Right ventricle myocardium superior (tissue), 1 donor: ENCODE results near the gene CFB. TPM values are rescaled to one million over a fixed set of nuclear protein-coding genes. Genes with fewer than 3 reads are reported as not detected.
"Not testable (repeated sequence)": the region's sequence is repeated elsewhere in the genome, so short reads cannot be mapped to it uniquely, and the experiment has no call there.

Experiments
- ATAC-seq: fragments of 200-7000 bp; cut with Tn5 transposase; one replicate; pipeline ENCODE4 v1.9.1; 2020; ENCODE audit warnings: mild to moderate bottlenecking; ENCODE audit not compliant: poor library complexity
- DNase-seq: peaks from one replicate; pipeline ENCODE4 v3.0.0-alpha.2; 2020
- intact Hi-C: fragments of 100-400 bp; cut with DNase I; formaldehyde crosslinking; loops from one replicate; pipeline ENCODE4 v1.11.2; 2022
- total RNA-seq: library from RNA; stranded (reverse); fragmentation: NEBNext Ultra II Directional; extraction: Animal tissue kit (Norgen Biotek cat#: 25700); gene quantifications from one replicate; pipeline ENCODE4 v1.2.1, GENCODE V29; 2021
- donor health status: DM: no; HTN: yes; CAD: no; lungs with severe emphysema.

Gene CFB
- total RNA-seq, 1 donor from 2014 or later = 5.5 TPM

- DNase-seq (no peak), ATAC-seq (no peak)
- intact Hi-C loops = no loop called here
These were observed 37.1 kb upstream of the CFB start for GRCh38 chr6:31908791-31909190.

GRCh38 chr6:31909298-31909697, 36.6 kb upstream of the CFB start:
- DNase-seq, intact Hi-C loops: not testable (repeated sequence)

GRCh38 chr6:31911826-31912585, 33.9 kb upstream of the CFB start:
- ATAC-seq (no peak), DNase-seq (no peak)
- intact Hi-C loops = no loop called here

More at GRCh38 chr6:31909298-31909697, 36.6 kb upstream of the CFB start:
- ATAC-seq = not testable (repeated sequence)

- ATAC-seq = no peak
- no peak for DNase-seq
- intact Hi-C loops = no loop called here
These were observed 30.5 kb upstream of the CFB start for GRCh38 chr6:31915351-31915750.

- ATAC-seq = no peak
- intact Hi-C loops = no loop called here
These were observed 30.1 kb upstream of the CFB start for GRCh38 chr6:31915756-31916155.

GRCh38 chr6:31918069-31918720, 27.7 kb upstream of the CFB start:
- intact Hi-C loops = no loop called here
- DNase-seq = no peak
- no peak for ATAC-seq

More at GRCh38 chr6:31915756-31916155, 30.1 kb upstream of the CFB start:
- DNase-seq = no peak

GRCh38 chr6:31919624-31920303, 26.1 kb upstream of the CFB start:
- ATAC-seq = no peak
- intact Hi-C loops = no loop called here
- DNase-seq = no peak

- ATAC-seq (no peak), DNase-seq (no peak)
- intact Hi-C loops = no loop called here
These were observed 25.1 kb upstream of the CFB start for GRCh38 chr6:31920811-31921210.

GRCh38 chr6:31922942-31923341, 23.0 kb upstream of the CFB start:
- intact Hi-C loops = no loop called here
- DNase-seq (no peak), ATAC-seq (no peak)

- no peak for ATAC-seq
- no peak for DNase-seq
- intact Hi-C loops = no loop called here
These were observed 18.5 kb upstream of the CFB start, which contains the start of gene C2 for GRCh38 chr6:31927242-31927862. C2 (plus strand) TSS chr6:31927717; CDS start chr6:31927753, 36 bp downstream.

- intact Hi-C loops = no loop called here
- ATAC-seq (no peak), DNase-seq (no peak)
These were observed 17.8 kb upstream of the CFB start for GRCh38 chr6:31927863-31928671.

GRCh38 chr6:31928672-31928939, 17.3 kb upstream of the CFB start:
- ATAC-seq = no peak
- DNase-seq = no peak
- intact Hi-C loops = no loop called here

- intact Hi-C loops = no loop called here
These were observed 14.9 kb upstream of the CFB start for GRCh38 chr6:31930962-31931361.

GRCh38 chr6:31932137-31932536, 13.8 kb upstream of the CFB start:
- intact Hi-C loops, ATAC-seq, DNase-seq: not testable (repeated sequence)

More at GRCh38 chr6:31930962-31931361, 14.9 kb upstream of the CFB start:
- DNase-seq (no peak), ATAC-seq (no peak)

- no peak for DNase-seq
- intact Hi-C loops = no loop called here
- no peak for ATAC-seq
These were observed 12.4 kb upstream of the CFB start for GRCh38 chr6:31933537-31933936.

- DNase-seq (no peak), ATAC-seq (no peak)
- intact Hi-C loops = no loop called here
These were observed 10.9 kb upstream of the CFB start for GRCh38 chr6:31935021-31935420.

GRCh38 chr6:31935823-31936222, 10.1 kb upstream of the CFB start:
- no peak for ATAC-seq
- intact Hi-C loops = no loop called here
- no peak for DNase-seq

GRCh38 chr6:31940256-31940664, 5.6 kb upstream of the CFB start:
- no peak for ATAC-seq
- intact Hi-C loops = no loop called here
- no peak for DNase-seq

GRCh38 chr6:31943742-31944141, 2.2 kb upstream of the CFB start:
- intact Hi-C loops = no loop called here
- no peak for ATAC-seq
- DNase-seq = no peak
